Neural progenitor cell (in vitro differentiated cells): Measurements from ENCODE around the gene CMTM4.

Source experiments
- EZH2 ChIP-seq: fragments of 200-600 bp; sonication (generic); IDR thresholded peaks from 2 replicates; pipeline ENCODE4 v1.6.1; 2017; ENCODE audit warnings: antibody characterized with exemption, mild to moderate bottlenecking, moderate library complexity
- TF ChIP-seq, protein P1 (sequence below): fragments of 200-600 bp; sonication (generic); IDR thresholded peaks from 2 replicates; pipeline ENCODE4 v1.5.1; 2017; ENCODE audit warnings: antibody characterized with exemption, mild to moderate bottlenecking

DNA sequence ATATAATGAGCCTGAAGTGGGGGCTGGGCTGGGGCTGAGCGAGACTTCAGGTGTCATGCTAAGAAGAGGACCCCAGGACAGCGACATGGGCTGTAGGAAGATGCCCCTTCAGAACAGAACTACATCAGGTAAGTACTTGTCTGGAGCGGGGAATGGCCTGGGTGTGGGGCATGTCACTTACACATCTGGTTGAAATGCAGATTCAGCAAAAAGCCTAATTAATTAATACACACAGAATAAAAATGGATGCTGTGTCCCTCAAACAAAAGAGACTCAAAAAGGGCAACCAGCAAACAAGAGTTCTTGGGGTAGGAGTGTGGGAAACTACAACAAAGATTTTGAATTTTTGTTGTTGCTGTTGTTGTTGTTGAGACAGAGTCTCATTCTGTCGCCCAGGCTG, 105.5 kb downstream of the CMTM4 start:
- TF ChIP-seq, protein P1, sequence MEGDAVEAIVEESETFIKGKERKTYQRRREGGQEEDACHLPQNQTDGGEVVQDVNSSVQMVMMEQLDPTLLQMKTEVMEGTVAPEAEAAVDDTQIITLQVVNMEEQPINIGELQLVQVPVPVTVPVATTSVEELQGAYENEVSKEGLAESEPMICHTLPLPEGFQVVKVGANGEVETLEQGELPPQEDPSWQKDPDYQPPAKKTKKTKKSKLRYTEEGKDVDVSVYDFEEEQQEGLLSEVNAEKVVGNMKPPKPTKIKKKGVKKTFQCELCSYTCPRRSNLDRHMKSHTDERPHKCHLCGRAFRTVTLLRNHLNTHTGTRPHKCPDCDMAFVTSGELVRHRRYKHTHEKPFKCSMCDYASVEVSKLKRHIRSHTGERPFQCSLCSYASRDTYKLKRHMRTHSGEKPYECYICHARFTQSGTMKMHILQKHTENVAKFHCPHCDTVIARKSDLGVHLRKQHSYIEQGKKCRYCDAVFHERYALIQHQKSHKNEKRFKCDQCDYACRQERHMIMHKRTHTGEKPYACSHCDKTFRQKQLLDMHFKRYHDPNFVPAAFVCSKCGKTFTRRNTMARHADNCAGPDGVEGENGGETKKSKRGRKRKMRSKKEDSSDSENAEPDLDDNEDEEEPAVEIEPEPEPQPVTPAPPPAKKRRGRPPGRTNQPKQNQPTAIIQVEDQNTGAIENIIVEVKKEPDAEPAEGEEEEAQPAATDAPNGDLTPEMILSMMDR = no peak
- TF ChIP-seq EZH2 = no peak
